ENCODE data around the gene PSMB2.

PSMB2 gene

GRCh38 chr1:35644204-35644603, 2.9 kb upstream of the PSMB2 start:
- no peak overlapping the region for H3K9ac ChIP-seq (ENCODE audit: low read length)
- H3K27ac ChIP-seq (ENCODE audit: low read depth, low read length, poor library complexity, severe bottlenecking) = no peak overlapping the region
- TF ChIP-seq CTCF (IDR thresholded peaks at IDR 0.05; ENCODE audit: low read length) = no peak
- no peak for TF ChIP-seq EZH2 (IDR thresholded peaks at IDR 0.05; ENCODE audit: borderline replicate concordance, low read length)
- H4K20me1 ChIP-seq (ENCODE audit: insufficient read depth, low read length) = no peaks in the 10 kb centered on the region
- no peaks in the 10 kb centered on the region for H3F3A ChIP-seq (ENCODE audit: insufficient read depth, low read length)
- H3K9me3 ChIP-seq (ENCODE audit: low read length) = no peaks in the 10 kb centered on the region
- no peaks in the 10 kb centered on the region for H3K36me3 ChIP-seq (ENCODE audit: insufficient read depth, low read length)
- H2AFZ ChIP-seq (ENCODE audit: low read length) = no peak overlapping the region
- no peaks in the 10 kb centered on the region for H3K9me2 ChIP-seq (ENCODE audit: low read depth, low read length)
- no peaks in the 10 kb centered on the region; the same call in 1 of the 2 replicates for H3K27me3 ChIP-seq (ENCODE audit: insufficient read depth, low read length)
- peaks cover 20% of the 10 kb centered on the region for H3K79me2 ChIP-seq (ENCODE audit: insufficient read depth, low read length)
- H3K4me3 ChIP-seq (ENCODE audit: low read depth, low read length, poor library complexity, severe bottlenecking) = no peak overlapping the region
- H3K4me1 ChIP-seq (ENCODE audit: insufficient read depth, low read length, severe bottlenecking) = peaks cover 20% of the 10 kb centered on the region
- no peak overlapping the region for H3K4me2 ChIP-seq (ENCODE audit: low read length)

GRCh38 chr1:35642471-35642955, 1.2 kb upstream of the PSMB2 start:
- H4K20me1 ChIP-seq (ENCODE audit: insufficient read depth, low read length) = no peaks in the 10 kb centered on the region
- TF ChIP-seq CTCF (IDR thresholded peaks at IDR 0.05; ENCODE audit: low read length) (no peak), EZH2 (IDR thresholded peaks at IDR 0.05; ENCODE audit: borderline replicate concordance, low read length) (no peak)
- peak overlapping the region; percentile 69 for H3K4me2 ChIP-seq (ENCODE audit: low read length)
- H3K9me3 ChIP-seq (ENCODE audit: low read length) = no peaks in the 10 kb centered on the region
- no peak overlapping the region for H3K27ac ChIP-seq (ENCODE audit: low read depth, low read length, poor library complexity, severe bottlenecking)
- H3K4me1 ChIP-seq (ENCODE audit: insufficient read depth, low read length, severe bottlenecking) = peaks cover 35% of the 10 kb centered on the region
- no peaks in the 10 kb centered on the region; the same call in 1 of the 2 replicates for H3K27me3 ChIP-seq (ENCODE audit: insufficient read depth, low read length)
- no peaks in the 10 kb centered on the region for H3K9me2 ChIP-seq (ENCODE audit: low read depth, low read length)
- no peaks in the 10 kb centered on the region for H3F3A ChIP-seq (ENCODE audit: insufficient read depth, low read length)
- peak overlapping the region; percentile 85; the same call in 1 of the 2 replicates for H3K9ac ChIP-seq (ENCODE audit: low read length)
- H3K4me3 ChIP-seq (ENCODE audit: low read depth, low read length, poor library complexity, severe bottlenecking) = peak overlapping the region; percentile 90
- H2AFZ ChIP-seq (ENCODE audit: low read length) = peak overlapping the region; percentile 95
- peaks cover 7% of the 10 kb centered on the region; the same call in 1 of the 2 replicates for H3K36me3 ChIP-seq (ENCODE audit: insufficient read depth, low read length)
- peaks cover 35% of the 10 kb centered on the region for H3K79me2 ChIP-seq (ENCODE audit: insufficient read depth, low read length)

GRCh38 chr1:35640380-35641232, 720 bp downstream of the PSMB2 start:
- Histone ChIP-seq H3K4me1 (ENCODE audit: insufficient read depth, low read length, severe bottlenecking) (peaks cover 44% of the 10 kb centered on the region), H3K4me2 (ENCODE audit: low read length) (peak overlapping the region; percentile 69), H3K36me3 (ENCODE audit: insufficient read depth, low read length) (peaks cover 26% of the 10 kb centered on the region; the same call in 1 of the 2 replicates), H3F3A (ENCODE audit: insufficient read depth, low read length) (no peaks in the 10 kb centered on the region), H3K27ac (ENCODE audit: low read depth, low read length, poor library complexity, severe bottlenecking) (peak overlapping the region; percentile 74), H3K4me3 (ENCODE audit: low read depth, low read length, poor library complexity, severe bottlenecking) (peak overlapping the region; percentile 90), H3K9ac (ENCODE audit: low read length) (peak overlapping the region; percentile 85), H3K9me3 (ENCODE audit: low read length) (no peaks in the 10 kb centered on the region), H3K27me3 (ENCODE audit: insufficient read depth, low read length) (no peaks in the 10 kb centered on the region), H3K9me2 (ENCODE audit: low read depth, low read length) (no peaks in the 10 kb centered on the region), H2AFZ (ENCODE audit: low read length) (no peak overlapping the region), H4K20me1 (ENCODE audit: insufficient read depth, low read length) (0 out of 2 replicates have a peak, but pooled peaks cover 4% of the 10 kb centered on the region), H3K79me2 (ENCODE audit: insufficient read depth, low read length) (peaks cover 54% of the 10 kb centered on the region)
- TF ChIP-seq CTCF (IDR thresholded peaks at IDR 0.05; ENCODE audit: low read length) (no peak), EZH2 (IDR thresholded peaks at IDR 0.05; ENCODE audit: borderline replicate concordance, low read length) (no peak)

Measured in OCI-LY1 (cell line).